ENCODE results near the gene SLAMF8. TPM values are rescaled to one million over a fixed set of nuclear protein-coding genes. Genes with fewer than 3 reads are reported as not detected.

Gene SLAMF8
- polyA plus RNA-seq, 3 donors, result 2.6 to 5.7 (median 5.7) TPM

DNA sequence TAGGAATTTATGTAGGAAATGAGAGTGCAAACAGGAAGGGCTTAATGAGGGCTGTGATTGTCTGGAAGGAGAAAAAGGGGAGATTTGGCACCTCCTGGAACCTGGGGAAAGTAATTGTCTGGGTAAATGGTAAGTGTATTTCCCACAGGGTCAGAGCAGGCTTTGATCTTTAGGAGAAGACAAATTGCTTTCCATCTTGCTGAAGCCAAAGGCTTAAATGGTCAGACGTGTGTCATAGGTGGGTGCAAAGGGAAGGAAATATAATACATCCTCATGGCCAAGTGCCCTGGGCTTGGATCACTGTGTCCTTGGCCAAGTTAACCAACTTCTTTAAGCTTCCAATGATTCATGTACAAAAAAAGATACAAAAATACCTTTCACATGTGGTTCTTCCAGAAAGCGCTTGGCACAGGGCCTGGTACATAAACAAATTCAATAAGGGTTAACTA, 47.2 kb upstream of the SLAMF8 start:
- Mint-ChIP-seq H3K27me3 (ENCODE audit: low read depth in 3 of 3) (peaks cover 0 to 2% (median 0%) of the 10 kb centered on the region in 3 donors), H3K9me3 (no peaks in the 10 kb centered on the region), H3K36me3 (peaks cover 3 to 5% of the 10 kb centered on the region in 2 donors), H3K27ac (no peak overlapping the region), H3K4me1 (peaks cover 14% of the 10 kb centered on the region), H3K4me3 (no peak overlapping the region)
- Histone ChIP-seq H3K9me3 (replicated peaks in 1 of 2; ENCODE audit: control insufficient read depth in 1 of 2, insufficient read depth in 1 of 2, low read length in 2 of 2) (no peaks in the 10 kb centered on the region), H3K79me2 (ENCODE audit: insufficient read depth, low read length) (no peaks in the 10 kb centered on the region), H2AFZ (ENCODE audit: insufficient read depth, low read depth, low read length, poor library complexity, severe bottlenecking) (peak overlapping the region; percentile 42), H3K36me3 (replicated peaks in 1 of 2; ENCODE audit: control insufficient read depth in 1 of 2, insufficient read depth in 2 of 2, low read length in 2 of 2) (peaks cover 0 to 8% of the 10 kb centered on the region in 2 donors), H3K9ac (ENCODE audit: insufficient read depth, low read length, poor library complexity, severe bottlenecking) (no peak overlapping the region), H4K20me1 (ENCODE audit: insufficient read depth, low read length) (peaks cover 11% of the 10 kb centered on the region), H3K4me2 (replicated peaks; ENCODE audit: extremely low read depth, low read length, poor library complexity, severe bottlenecking) (no peak overlapping the region), H3K4me1 (ENCODE audit: control insufficient read depth in 1 of 2, insufficient read depth in 2 of 2, low read length in 2 of 2) (peaks cover 13 to 17% of the 10 kb centered on the region in 2 donors), H3K27ac (ENCODE audit: low read depth in 1 of 2, low read length in 2 of 2) (no peak overlapping the region), H3K4me3 (replicated peaks in 1 of 3; ENCODE audit: low read depth in 2 of 3, low read length in 3 of 3) (no peak overlapping the region), H3K27me3 (ENCODE audit: control insufficient read depth in 2 of 2, insufficient read depth in 2 of 2, low read length in 2 of 2) (no peaks in the 10 kb centered on the region)
- TF ChIP-seq, protein P1, sequence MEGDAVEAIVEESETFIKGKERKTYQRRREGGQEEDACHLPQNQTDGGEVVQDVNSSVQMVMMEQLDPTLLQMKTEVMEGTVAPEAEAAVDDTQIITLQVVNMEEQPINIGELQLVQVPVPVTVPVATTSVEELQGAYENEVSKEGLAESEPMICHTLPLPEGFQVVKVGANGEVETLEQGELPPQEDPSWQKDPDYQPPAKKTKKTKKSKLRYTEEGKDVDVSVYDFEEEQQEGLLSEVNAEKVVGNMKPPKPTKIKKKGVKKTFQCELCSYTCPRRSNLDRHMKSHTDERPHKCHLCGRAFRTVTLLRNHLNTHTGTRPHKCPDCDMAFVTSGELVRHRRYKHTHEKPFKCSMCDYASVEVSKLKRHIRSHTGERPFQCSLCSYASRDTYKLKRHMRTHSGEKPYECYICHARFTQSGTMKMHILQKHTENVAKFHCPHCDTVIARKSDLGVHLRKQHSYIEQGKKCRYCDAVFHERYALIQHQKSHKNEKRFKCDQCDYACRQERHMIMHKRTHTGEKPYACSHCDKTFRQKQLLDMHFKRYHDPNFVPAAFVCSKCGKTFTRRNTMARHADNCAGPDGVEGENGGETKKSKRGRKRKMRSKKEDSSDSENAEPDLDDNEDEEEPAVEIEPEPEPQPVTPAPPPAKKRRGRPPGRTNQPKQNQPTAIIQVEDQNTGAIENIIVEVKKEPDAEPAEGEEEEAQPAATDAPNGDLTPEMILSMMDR (IDR thresholded peaks at IDR 0.05), result no peak
- no peak for DNase-seq
- WGBS (ENCODE audit: insufficient coverage), result no CpG with 5 or more reads among the region's 2 CpGs
- intact Hi-C loops (cut with micrococcal nuclease), result no loop called here

DNA sequence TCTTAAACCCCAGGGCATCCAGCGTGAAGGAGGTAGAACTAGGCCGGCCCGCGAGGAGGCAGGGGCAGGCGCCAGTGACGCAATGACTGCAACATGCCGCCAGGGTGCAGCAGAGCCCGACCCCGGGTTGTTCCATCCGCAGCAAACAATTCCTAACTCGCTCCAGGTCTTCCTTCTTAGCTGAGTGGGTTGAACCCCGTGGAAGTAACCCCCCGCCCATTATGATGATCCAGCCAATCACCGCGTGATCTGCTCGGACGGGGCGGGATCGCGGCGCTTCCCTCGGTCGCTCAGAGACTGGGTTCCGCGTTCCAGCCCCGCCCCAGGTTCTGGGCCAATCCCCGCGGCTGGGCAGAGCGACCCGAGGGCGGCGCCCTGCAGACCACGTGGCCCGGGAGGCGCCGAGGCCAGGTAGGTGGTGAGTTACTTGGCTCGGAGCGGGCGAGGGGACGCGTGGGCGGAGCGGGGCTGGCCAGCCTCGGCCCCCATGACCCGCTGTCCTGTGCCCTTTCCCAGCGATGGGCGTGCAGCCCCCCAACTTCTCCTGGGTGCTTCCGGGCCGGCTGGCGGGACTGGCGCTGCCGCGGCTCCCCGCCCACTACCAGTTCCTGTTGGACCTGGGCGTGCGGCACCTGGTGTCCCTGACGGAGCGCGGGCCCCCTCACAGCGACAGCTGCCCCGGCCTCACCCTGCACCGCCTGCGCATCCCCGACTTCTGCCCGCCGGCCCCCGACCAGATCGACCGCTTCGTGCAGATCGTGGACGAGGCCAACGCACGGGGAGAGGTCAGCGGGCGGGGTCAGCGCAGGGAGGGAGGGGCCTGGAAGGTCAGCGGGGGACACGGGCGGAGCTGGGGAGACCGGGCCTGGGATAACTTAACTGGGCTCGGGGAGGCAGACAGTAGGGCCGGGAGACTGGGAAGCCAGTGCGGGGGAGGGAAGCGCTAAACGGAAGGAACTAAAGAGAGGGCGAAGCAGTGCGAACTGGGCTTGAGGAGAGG, 45.8 kb upstream of the SLAMF8 start, which contains the start of gene DUSP23:
Gene DUSP23, plus strand, starts transcription at position 380 of the 1,000 bp plus-strand sequence. Its CDS starts 139 bp downstream, at position 519.
- H3K36me3 Mint-ChIP-seq, result peaks cover 3 to 5% of the 10 kb centered on the region in 2 donors
- no peaks in the 10 kb centered on the region for H3K9me3 Mint-ChIP-seq
- Histone ChIP-seq H4K20me1 (ENCODE audit: insufficient read depth, low read length) (peaks cover 11% of the 10 kb centered on the region), H2AFZ (ENCODE audit: insufficient read depth, low read depth, low read length, poor library complexity, severe bottlenecking) (peak within 1 kb of the TSS; percentile 99), H3K4me3 (replicated peaks in 1 of 3; ENCODE audit: low read depth in 2 of 3, low read length in 3 of 3) (peak within 1 kb of the TSS; percentile 64 to 91 (median 72)), H3K4me2 (replicated peaks; ENCODE audit: extremely low read depth, low read length, poor library complexity, severe bottlenecking) (peak within 1 kb of the TSS; percentile 95), H3K9me3 (replicated peaks in 1 of 2; ENCODE audit: control insufficient read depth in 1 of 2, insufficient read depth in 1 of 2, low read length in 2 of 2) (no peaks in the 10 kb centered on the region), H3K27me3 (ENCODE audit: control insufficient read depth in 2 of 2, insufficient read depth in 2 of 2, low read length in 2 of 2) (no peaks in the 10 kb centered on the region), H3K79me2 (ENCODE audit: insufficient read depth, low read length) (no peaks in the 10 kb centered on the region), H3K36me3 (replicated peaks in 1 of 2; ENCODE audit: control insufficient read depth in 1 of 2, insufficient read depth in 2 of 2, low read length in 2 of 2) (peaks cover 0 to 8% of the 10 kb centered on the region in 2 donors), H3K9ac (ENCODE audit: insufficient read depth, low read length, poor library complexity, severe bottlenecking) (peak within 1 kb of the TSS; percentile 70), H3K27ac (ENCODE audit: low read depth in 1 of 2, low read length in 2 of 2) (peak within 1 kb of the TSS in 1 of 2 donors; percentile 68), H3K4me1 (ENCODE audit: control insufficient read depth in 1 of 2, insufficient read depth in 2 of 2, low read length in 2 of 2) (peaks cover 13 to 17% of the 10 kb centered on the region in 2 donors)
- H3K4me1 Mint-ChIP-seq, result peaks cover 14% of the 10 kb centered on the region
- H3K4me3 Mint-ChIP-seq, result peak within 1 kb of the TSS; percentile 81 to 90
- DNase-seq, result peak; percentile 97
- TF ChIP-seq, protein P1 (IDR thresholded peaks at IDR 0.05), result peak; percentile 92
- intact Hi-C loops (cut with micrococcal nuclease), result loop anchor here (5.0 to 10.0 kb wide), 3 partner anchors 111 to 314 kb away; partner anchors contain the start of gene IGSF8 (in 1 of the 2)
- H3K27ac Mint-ChIP-seq, result peak within 1 kb of the TSS in 6 of 7 donors; percentile 34 to 86 (median 68)
- WGBS (ENCODE audit: insufficient coverage), result under 1% methylated on average over 72 of the region's 88 CpGs
- peaks cover 0 to 2% (median 1%) of the 10 kb centered on the region in 3 donors for H3K27me3 Mint-ChIP-seq (ENCODE audit: low read depth in 3 of 3)

Measured in CD14-positive monocyte (primary cell).